HG03460 (cell line): ENCODE results near the gene GPR21.
A peak's percentile ranks its signal among the peaks of the same experiment; 100 is the strongest.

Experiments used
- ATAC-seq: cut with Tn5 transposase; IDR thresholded peaks from one replicate; pipeline ENCODE4 v1.9.1; 2021; ENCODE audit not compliant: unreplicated experiment

Gene GPR21

GRCh38 chr9:123033352-123033751, at the start of gene GPR21:
Gene GPR21, plus strand, starts transcription at chr9:123033667. Its CDS starts 900 bp downstream, at chr9:123034567.
- no peak for ATAC-seq

GRCh38 chr9:122986010-122986409, 47.5 kb upstream of the GPR21 start:
- no peak for ATAC-seq

GRCh38 chr9:122988141-122988540, 45.3 kb upstream of the GPR21 start:
- ATAC-seq = no peak

GRCh38 chr9:122988920-122989621, 44.4 kb upstream of the GPR21 start:
- ATAC-seq = peak; percentile 72

- no peak for ATAC-seq
Measured at GRCh38 chr9:122991370-122991830, 42.1 kb upstream of the GPR21 start.

- ATAC-seq = no peak
Measured at GRCh38 chr9:122996586-122996985, 36.9 kb upstream of the GPR21 start.

- ATAC-seq = no peak
Measured at GRCh38 chr9:122998448-122998847, 35.0 kb upstream of the GPR21 start.

GRCh38 chr9:123000371-123001068, 32.9 kb upstream of the GPR21 start:
- no peak for ATAC-seq

GRCh38 chr9:123002754-123003153, 30.7 kb upstream of the GPR21 start:
- no peak for ATAC-seq

- no peak for ATAC-seq
Measured at GRCh38 chr9:123003466-123003865, 30.0 kb upstream of the GPR21 start.

- no peak for ATAC-seq
Measured at GRCh38 chr9:123005964-123006363, 27.5 kb upstream of the GPR21 start.

- ATAC-seq = no peak
Measured at GRCh38 chr9:123007269-123007668, 26.2 kb upstream of the GPR21 start.

- no peak for ATAC-seq
Measured at GRCh38 chr9:123008909-123009308, 24.6 kb upstream of the GPR21 start.

GRCh38 chr9:123011380-123011779, 22.1 kb upstream of the GPR21 start:
- ATAC-seq = no peak

GRCh38 chr9:123011878-123012528, 21.5 kb upstream of the GPR21 start:
- ATAC-seq = no peak

GRCh38 chr9:123016631-123017030, 16.8 kb upstream of the GPR21 start:
- ATAC-seq = no peak

- no peak for ATAC-seq
Measured at GRCh38 chr9:123020796-123021195, 12.7 kb upstream of the GPR21 start.

GRCh38 chr9:123026425-123026824, 7.0 kb upstream of the GPR21 start:
- ATAC-seq = no peak

GRCh38 chr9:123027517-123027916, 6.0 kb upstream of the GPR21 start:
- no peak for ATAC-seq

- no peak for ATAC-seq
Measured at GRCh38 chr9:123028136-123028535, 5.3 kb upstream of the GPR21 start.

- ATAC-seq = no peak
Measured at GRCh38 chr9:123028973-123029372, 4.5 kb upstream of the GPR21 start.

GRCh38 chr9:123031963-123032362, 1.5 kb upstream of the GPR21 start:
- ATAC-seq = no peak
